Pancreas (tissue), 10 donors: ENCODE data around the gene SPINK9. TPM values are rescaled to one million over a fixed set of nuclear protein-coding genes. Genes with fewer than 3 reads are reported as not detected.

Source experiments
- ATAC-seq, 4 donors: fragments of 200-7000 bp; cut with Tn5 transposase; one replicate each; pipeline versions ENCODE4 v1.8.0 to v1.9.1; 2020; ENCODE audit warnings: mild to moderate bottlenecking in 4 of 4, moderate library complexity in 4 of 4
- DNase-seq, 6 donors: peaks; one replicate each; pipeline ENCODE4 v3.0.0-alpha.2; 2020
- FAIRE-seq: peaks from 2 replicates; lab custom pipeline; 2012; peaks lifted over from hg19 to GRCh38; lab: Jason Lieb, UNC
- H3K27ac ChIP-seq, 4 donors: fragments of 200-600 bp; sonication (generic); 1 replicate in 3 of 4; 2 replicates in 1 of 4; pipeline versions ENCODE4 v1.5.0 to v1.8.0; 2020
- H3K27me3 ChIP-seq, 4 donors: fragments of 200-600 bp; one replicate each; pipeline ENCODE4 v1.8.0; 2021
- H3K36me3 ChIP-seq, 3 donors: fragments of 200-600 bp; sonication (generic) in 1 of 3; one replicate each; pipeline versions ENCODE4 v1.5.0 to v1.8.0; 2020 to 2021
- H3K4me1 ChIP-seq, 3 donors: fragments of 200-600 bp; one replicate each; pipeline ENCODE4 v1.8.0; 2021
- H3K4me3 ChIP-seq, 4 donors: fragments of 200-600 bp; sonication (generic) in 2 of 4; one replicate each; pipeline versions ENCODE4 v1.5.0 to v1.8.0; 2020 to 2021
- H3K9me3 ChIP-seq, 4 donors: fragments of 200-600 bp; one replicate each; pipeline ENCODE4 v1.8.0; 2021
- WGBS, 2 donors: extraction: QIAGEN DNeasy Blood & Tissue Kit; methylation state at CpG; one replicate each; pipeline ENCODE4 v1.1.7; 2013; 5-methylcytosine and 5-hydroxymethylcytosine counted together
- intact Hi-C, 3 donors: fragments of 100-400 bp; cut with DNase I; formaldehyde crosslinking; loops; one replicate each; pipeline versions ENCODE4 v1.11.1 to v1.14.2; 2022
- polyA plus RNA-seq, 2 donors: library from polyadenylated mRNA; stranded (reverse); fragments of 200-250 nt; gene quantifications; one replicate each; pipeline ENCODE4 v1.2.3, GENCODE V29; 2013
- total RNA-seq, 6 donors: library from RNA; stranded (reverse); fragmentation: NEBNext Ultra II Directional in 4 of 6; extraction: Animal tissue kit (Norgen Biotek cat#: 25700) in 4 of 6; gene quantifications; one replicate each; pipeline versions ENCODE4 v1.2.1 to v1.2.4, GENCODE V29; 2021 to 2023
- TF ChIP-seq, protein P1 (sequence below), 4 donors: fragments of 200-600 bp; sonication (generic) in 3 of 4; IDR thresholded peaks; one replicate each; pipeline versions ENCODE4 v1.5.0 to v1.8.0; 2021; ENCODE audit warnings: antibody characterized with exemption in 4 of 4
- donor health status: healthy with polysubstance abuse.
- donor health status: DM: no; HTN: no; CAD: no; lungs with moderate emphysema.
- donor health status: DM: no; HTN: no; CAD: no.
- donor health status: control.
- donor health status: control.
- donor health status: Bipolar disorder and iron deficiency.
- donor health status: DM: yes; HTN: yes; CAD: no.
- donor health status: DM: no; HTN: no; CAD: no.
- donor health status: DM: no; HTN: no; CAD: no.
- donor health status: DM: yes; HTN: yes; CAD: no.

Gene SPINK9
- total and polyA plus RNA-seq, 8 donors, result 0.38 TPM; not detected in 7

- peak; percentile 83 for FAIRE-seq
- peaks cover 14 to 25% (median 17%) of the 10 kb centered on the region in 3 donors for H3K4me1 ChIP-seq
- peak within 1 kb of the TSS; percentile 64 to 96 (median 72) for H3K4me3 ChIP-seq
- TF ChIP-seq, protein P1, sequence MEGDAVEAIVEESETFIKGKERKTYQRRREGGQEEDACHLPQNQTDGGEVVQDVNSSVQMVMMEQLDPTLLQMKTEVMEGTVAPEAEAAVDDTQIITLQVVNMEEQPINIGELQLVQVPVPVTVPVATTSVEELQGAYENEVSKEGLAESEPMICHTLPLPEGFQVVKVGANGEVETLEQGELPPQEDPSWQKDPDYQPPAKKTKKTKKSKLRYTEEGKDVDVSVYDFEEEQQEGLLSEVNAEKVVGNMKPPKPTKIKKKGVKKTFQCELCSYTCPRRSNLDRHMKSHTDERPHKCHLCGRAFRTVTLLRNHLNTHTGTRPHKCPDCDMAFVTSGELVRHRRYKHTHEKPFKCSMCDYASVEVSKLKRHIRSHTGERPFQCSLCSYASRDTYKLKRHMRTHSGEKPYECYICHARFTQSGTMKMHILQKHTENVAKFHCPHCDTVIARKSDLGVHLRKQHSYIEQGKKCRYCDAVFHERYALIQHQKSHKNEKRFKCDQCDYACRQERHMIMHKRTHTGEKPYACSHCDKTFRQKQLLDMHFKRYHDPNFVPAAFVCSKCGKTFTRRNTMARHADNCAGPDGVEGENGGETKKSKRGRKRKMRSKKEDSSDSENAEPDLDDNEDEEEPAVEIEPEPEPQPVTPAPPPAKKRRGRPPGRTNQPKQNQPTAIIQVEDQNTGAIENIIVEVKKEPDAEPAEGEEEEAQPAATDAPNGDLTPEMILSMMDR (IDR thresholded peaks at IDR 0.05), result no peak
- intact Hi-C loops, result no loop called here
- no peaks in the 10 kb centered on the region for H3K27me3 ChIP-seq
- peak; percentile 92 to 97 (median 97) for DNase-seq
- no peaks in the 10 kb centered on the region for H3K9me3 ChIP-seq
- peak; percentile 98 to 99 (median 98) for ATAC-seq
- 0% methylated on average over 45 of the region's 45 CpGs for WGBS, 2 donors
- H3K36me3 ChIP-seq, result no peaks in the 10 kb centered on the region
- H3K27ac ChIP-seq, result peak within 1 kb of the TSS; percentile 69 to 89 (median 76)
These were observed 48.4 kb downstream of the SPINK9 start, which contains the start of gene FBXO38 for GRCh38 chr5:148383564-148384379. Gene FBXO38, plus strand, starts transcription at chr5:148383958. Its CDS starts 10,819 bp downstream, at chr5:148394777.

- intact Hi-C loops, result no loop called here
- H3K27me3 ChIP-seq, result no peaks in the 10 kb centered on the region
- WGBS, 2 donors, result 1 to 2% methylated on average over 6 of the region's 6 CpGs
- DNase-seq, result no peak
- no peak for FAIRE-seq
- H3K4me3 ChIP-seq, result peak overlapping the region; percentile 64 to 96 (median 72)
- peak in 2 of 4 donors; percentile 6 to 24 for ATAC-seq
- TF ChIP-seq, protein P1 (IDR thresholded peaks at IDR 0.05), result no peak
- H3K36me3 ChIP-seq, result no peaks in the 10 kb centered on the region
- peaks cover 17 to 25% (median 17%) of the 10 kb centered on the region in 3 donors for H3K4me1 ChIP-seq
- H3K9me3 ChIP-seq, result no peaks in the 10 kb centered on the region
- H3K27ac ChIP-seq, result peak overlapping the region; percentile 69 to 89 (median 76)
These were observed 49.0 kb downstream of the SPINK9 start for GRCh38 chr5:148384380-148384737.

GRCh38 chr5:148385094-148385493 lies 49.7 kb downstream of the SPINK9 start:
- DNase-seq (no peak), FAIRE-seq (no peak), ATAC-seq (no peak)
- Histone ChIP-seq H3K4me3 (no peak overlapping the region), H3K36me3 (no peaks in the 10 kb centered on the region), H3K4me1 (peaks cover 17 to 25% (median 17%) of the 10 kb centered on the region in 3 donors), H3K27ac (no peak overlapping the region), H3K9me3 (no peaks in the 10 kb centered on the region), H3K27me3 (no peaks in the 10 kb centered on the region)
- TF ChIP-seq, protein P1 (IDR thresholded peaks at IDR 0.05), result no peak
- intact Hi-C loops, result no loop called here
- 71 to 88% methylated on average over 1 of the region's 1 CpG for WGBS, 2 donors

DNA sequence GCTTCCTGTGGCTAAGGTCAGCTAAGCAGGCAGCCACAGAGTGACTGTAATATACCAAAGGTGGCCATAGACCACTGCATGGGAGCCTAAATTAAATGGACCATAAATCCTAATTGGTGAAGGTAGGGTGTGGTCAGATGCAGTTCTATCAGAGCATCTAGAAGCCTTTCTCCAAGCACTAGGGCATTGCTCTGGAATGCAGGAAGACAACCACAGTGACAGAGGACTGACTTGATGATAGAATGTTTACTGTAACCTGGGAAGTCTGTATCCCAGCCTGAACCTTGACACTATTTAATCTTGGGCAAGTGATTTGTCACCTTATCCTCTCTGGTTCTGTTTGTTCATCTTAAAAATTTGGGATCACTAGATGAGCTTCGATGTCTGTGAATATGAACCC lies 50.7 kb downstream of the SPINK9 start:
- 64 to 79% methylated on average over 1 of the region's 1 CpG for WGBS, 2 donors
- intact Hi-C loops, result no loop called here
- FAIRE-seq (no peak), ATAC-seq (no peak), DNase-seq (no peak)
- Histone ChIP-seq H3K36me3 (no peaks in the 10 kb centered on the region), H3K27me3 (no peaks in the 10 kb centered on the region), H3K4me3 (no peak overlapping the region), H3K9me3 (no peaks in the 10 kb centered on the region), H3K27ac (no peak overlapping the region), H3K4me1 (peaks cover 17 to 25% (median 17%) of the 10 kb centered on the region in 3 donors)
- TF ChIP-seq, protein P1 (IDR thresholded peaks at IDR 0.05), result no peak

- H3K36me3 ChIP-seq, result no peaks in the 10 kb centered on the region
- 80 to 86% methylated on average over 3 of the region's 3 CpGs for WGBS, 2 donors
- no peaks in the 10 kb centered on the region for H3K27me3 ChIP-seq
- ATAC-seq (no peak), FAIRE-seq (no peak), DNase-seq (no peak)
- TF ChIP-seq, protein P1 (IDR thresholded peaks at IDR 0.05), result no peak
- intact Hi-C loops, result no loop called here
- H3K4me3 ChIP-seq, result no peak overlapping the region
- no peak overlapping the region for H3K27ac ChIP-seq
- H3K9me3 ChIP-seq, result no peaks in the 10 kb centered on the region
- H3K4me1 ChIP-seq, result peaks cover 17 to 31% (median 17%) of the 10 kb centered on the region in 3 donors
These were observed 52.0 kb downstream of the SPINK9 start for GRCh38 chr5:148387325-148387724.
